Measurements from ENCODE around the gene TFAP2E.

DNA sequence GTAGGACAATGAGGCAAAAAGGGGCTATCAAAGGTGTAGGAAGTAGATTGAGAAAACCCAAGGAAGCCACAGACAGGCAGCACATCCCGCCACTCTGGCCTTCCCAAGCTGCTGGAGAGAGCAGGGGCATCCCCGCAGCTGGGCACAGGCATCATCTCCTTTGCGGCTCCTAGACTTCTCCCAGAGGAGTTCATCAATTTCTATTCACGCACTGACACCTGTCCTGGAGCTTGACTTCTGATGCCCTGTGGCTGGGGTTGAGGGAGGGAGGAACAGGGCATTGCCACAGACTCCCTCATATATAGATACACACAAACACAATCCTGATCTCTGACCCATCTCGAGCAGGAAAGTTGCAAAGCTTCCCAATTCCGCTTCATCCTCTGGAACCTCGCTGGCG lies 1.9 kb upstream of the TFAP2E start:
- TF ChIP-seq, protein P1, sequence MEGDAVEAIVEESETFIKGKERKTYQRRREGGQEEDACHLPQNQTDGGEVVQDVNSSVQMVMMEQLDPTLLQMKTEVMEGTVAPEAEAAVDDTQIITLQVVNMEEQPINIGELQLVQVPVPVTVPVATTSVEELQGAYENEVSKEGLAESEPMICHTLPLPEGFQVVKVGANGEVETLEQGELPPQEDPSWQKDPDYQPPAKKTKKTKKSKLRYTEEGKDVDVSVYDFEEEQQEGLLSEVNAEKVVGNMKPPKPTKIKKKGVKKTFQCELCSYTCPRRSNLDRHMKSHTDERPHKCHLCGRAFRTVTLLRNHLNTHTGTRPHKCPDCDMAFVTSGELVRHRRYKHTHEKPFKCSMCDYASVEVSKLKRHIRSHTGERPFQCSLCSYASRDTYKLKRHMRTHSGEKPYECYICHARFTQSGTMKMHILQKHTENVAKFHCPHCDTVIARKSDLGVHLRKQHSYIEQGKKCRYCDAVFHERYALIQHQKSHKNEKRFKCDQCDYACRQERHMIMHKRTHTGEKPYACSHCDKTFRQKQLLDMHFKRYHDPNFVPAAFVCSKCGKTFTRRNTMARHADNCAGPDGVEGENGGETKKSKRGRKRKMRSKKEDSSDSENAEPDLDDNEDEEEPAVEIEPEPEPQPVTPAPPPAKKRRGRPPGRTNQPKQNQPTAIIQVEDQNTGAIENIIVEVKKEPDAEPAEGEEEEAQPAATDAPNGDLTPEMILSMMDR (IDR thresholded peaks at IDR 0.05) = no peak
- TF ChIP-seq POLR2AphosphoS5 (IDR thresholded peaks at IDR 0.05) (no peak), POLR2A (IDR thresholded peaks at IDR 0.05) (no peak), EP300 (IDR thresholded peaks at IDR 0.05) (no peak)

Data from suprapubic skin (tissue), 4 donors.